ENCODE data around the gene FAM135A. TPM values are rescaled to one million over a fixed set of nuclear protein-coding genes. Genes with fewer than 3 reads are reported as not detected.
A peak's percentile ranks its signal among the peaks of the same experiment; 100 is the strongest.

FAM135A gene
- total and polyA plus RNA-seq, 2 experiments from 2014 or later, result 35.2 to 68.7 TPM

DNA sequence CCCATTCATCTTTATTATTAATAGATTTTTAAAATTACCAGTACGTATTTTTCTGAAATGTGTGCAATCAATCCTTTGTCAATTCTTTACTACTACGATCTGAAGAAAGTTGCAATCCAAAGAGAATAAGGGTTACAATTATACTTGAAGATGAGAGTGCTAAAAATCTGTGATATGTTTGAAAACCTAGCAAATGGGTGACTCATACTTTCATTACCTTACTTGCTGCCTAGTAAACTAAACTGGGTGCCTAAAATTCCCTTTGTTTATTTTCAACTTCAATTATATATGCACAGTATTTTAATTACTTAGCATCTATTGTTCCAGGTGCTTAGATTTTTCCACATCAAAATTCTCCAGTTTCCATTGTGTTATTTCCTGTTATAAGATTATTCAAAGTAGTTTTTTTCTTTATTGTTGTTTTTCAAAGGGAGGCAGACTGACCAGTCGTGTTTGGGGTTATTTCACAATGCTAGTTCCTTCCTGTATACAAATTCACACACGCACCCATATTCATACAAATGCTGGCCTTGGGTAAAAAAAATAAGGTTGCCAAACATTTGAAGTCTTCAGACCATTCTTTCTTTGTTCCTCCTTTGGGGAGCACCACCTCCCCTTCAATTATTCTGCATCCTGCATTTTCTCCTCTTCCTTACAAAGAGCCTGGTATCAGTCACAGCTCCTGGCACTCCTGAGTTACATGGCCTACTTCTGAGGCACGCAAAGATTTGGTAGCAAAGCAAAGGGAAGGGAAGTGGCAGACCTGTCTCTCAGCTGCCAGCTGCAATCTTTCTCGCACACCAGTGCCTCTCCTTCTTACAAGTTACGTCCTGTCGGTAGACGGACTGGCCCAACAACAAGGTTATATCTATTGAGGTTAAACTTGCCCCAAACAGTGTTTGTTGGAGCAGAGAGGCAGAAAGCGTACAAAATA lies 16.2 kb upstream of the FAM135A start:
- H3K27me3 Mint-ChIP-seq (ENCODE audit: insufficient read depth, low read depth, poor library complexity), result peaks cover 2% of the 10 kb centered on the region
- H3K9me2 ChIP-seq (ENCODE audit: insufficient read depth), result no peaks in the 10 kb centered on the region
- TF ChIP-seq EZH2phosphoT487 (IDR thresholded peaks at IDR 0.05; ENCODE audit: unreplicated experiment) (no peak), JUNB (IDR thresholded peaks at IDR 0.05; ENCODE audit: unreplicated experiment) (no peak), POLR2AphosphoS5 (IDR thresholded peaks at IDR 0.05; ENCODE audit: low read depth) (no peak), STAT1 (IDR thresholded peaks at IDR 0.05; ENCODE audit: unreplicated experiment) (no peak), CTCF (conservative IDR thresholded peaks at IDR 0.05; ENCODE audit: low read depth in 2 of 2) (no peak), ZNF331 (CRISPR knock-in tag; IDR thresholded peaks at IDR 0.05; ENCODE audit: low read depth) (no peak), NANOG (IDR thresholded peaks at IDR 0.05; ENCODE audit: borderline replicate concordance) (no peak), REST (IDR thresholded peaks at IDR 0.05; ENCODE audit: unreplicated experiment) (no peak), ZNF114 (CRISPR knock-in tag; IDR thresholded peaks at IDR 0.05) (no peak), ETS1 (IDR thresholded peaks at IDR 0.05) (no peak)
- TF ChIP-seq, protein P1, sequence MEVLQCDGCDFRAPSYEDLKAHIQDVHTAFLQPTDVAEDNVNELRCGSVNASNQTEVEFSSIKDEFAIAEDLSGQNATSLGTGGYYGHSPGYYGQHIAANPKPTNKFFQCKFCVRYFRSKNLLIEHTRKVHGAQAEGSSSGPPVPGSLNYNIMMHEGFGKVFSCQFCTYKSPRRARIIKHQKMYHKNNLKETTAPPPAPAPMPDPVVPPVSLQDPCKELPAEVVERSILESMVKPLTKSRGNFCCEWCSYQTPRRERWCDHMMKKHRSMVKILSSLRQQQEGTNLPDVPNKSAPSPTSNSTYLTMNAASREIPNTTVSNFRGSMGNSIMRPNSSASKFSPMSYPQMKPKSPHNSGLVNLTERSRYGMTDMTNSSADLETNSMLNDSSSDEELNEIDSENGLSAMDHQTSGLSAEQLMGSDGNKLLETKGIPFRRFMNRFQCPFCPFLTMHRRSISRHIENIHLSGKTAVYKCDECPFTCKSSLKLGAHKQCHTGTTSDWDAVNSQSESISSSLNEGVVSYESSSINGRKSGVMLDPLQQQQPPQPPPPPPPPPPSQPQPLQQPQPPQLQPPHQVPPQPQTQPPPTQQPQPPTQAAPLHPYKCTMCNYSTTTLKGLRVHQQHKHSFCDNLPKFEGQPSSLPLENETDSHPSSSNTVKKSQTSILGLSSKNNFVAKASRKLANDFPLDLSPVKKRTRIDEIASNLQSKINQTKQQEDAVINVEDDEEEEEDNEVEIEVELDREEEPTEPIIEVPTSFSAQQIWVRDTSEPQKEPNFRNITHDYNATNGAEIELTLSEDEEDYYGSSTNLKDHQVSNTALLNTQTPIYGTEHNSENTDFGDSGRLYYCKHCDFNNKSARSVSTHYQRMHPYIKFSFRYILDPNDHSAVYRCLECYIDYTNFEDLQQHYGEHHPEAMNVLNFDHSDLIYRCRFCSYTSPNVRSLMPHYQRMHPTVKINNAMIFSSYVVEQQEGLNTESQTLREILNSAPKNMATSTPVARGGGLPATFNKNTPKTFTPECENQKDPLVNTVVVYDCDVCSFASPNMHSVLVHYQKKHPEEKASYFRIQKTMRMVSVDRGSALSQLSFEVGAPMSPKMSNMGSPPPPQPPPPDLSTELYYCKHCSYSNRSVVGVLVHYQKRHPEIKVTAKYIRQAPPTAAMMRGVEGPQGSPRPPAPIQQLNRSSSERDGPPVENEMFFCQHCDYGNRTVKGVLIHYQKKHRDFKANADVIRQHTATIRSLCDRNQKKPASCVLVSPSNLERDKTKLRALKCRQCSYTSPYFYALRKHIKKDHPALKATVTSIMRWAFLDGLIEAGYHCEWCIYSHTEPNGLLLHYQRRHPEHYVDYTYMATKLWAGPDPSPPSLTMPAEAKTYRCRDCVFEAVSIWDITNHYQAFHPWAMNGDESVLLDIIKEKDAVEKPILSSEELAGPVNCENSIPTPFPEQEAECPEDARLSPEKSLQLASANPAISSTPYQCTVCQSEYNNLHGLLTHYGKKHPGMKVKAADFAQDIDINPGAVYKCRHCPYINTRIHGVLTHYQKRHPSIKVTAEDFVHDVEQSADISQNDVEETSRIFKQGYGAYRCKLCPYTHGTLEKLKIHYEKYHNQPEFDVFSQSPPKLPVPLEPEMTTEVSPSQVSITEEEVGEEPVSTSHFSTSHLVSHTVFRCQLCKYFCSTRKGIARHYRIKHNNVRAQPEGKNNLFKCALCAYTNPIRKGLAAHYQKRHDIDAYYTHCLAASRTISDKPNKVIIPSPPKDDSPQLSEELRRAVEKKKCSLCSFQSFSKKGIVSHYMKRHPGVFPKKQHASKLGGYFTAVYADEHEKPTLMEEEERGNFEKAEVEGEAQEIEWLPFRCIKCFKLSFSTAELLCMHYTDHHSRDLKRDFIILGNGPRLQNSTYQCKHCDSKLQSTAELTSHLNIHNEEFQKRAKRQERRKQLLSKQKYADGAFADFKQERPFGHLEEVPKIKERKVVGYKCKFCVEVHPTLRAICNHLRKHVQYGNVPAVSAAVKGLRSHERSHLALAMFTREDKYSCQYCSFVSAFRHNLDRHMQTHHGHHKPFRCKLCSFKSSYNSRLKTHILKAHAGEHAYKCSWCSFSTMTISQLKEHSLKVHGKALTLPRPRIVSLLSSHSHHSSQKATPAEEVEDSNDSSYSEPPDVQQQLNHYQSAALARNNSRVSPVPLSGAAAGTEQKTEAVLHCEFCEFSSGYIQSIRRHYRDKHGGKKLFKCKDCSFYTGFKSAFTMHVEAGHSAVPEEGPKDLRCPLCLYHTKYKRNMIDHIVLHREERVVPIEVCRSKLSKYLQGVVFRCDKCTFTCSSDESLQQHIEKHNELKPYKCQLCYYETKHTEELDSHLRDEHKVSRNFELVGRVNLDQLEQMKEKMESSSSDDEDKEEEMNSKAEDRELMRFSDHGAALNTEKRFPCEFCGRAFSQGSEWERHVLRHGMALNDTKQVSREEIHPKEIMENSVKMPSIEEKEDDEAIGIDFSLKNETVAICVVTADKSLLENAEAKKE (CRISPR knock-in tag; IDR thresholded peaks at IDR 0.05), result no peak

More for the DNA sequence above, 16.2 kb upstream of the FAM135A start:
- Histone ChIP-seq H3K36me3 (ENCODE audit: insufficient read depth) (no peaks in the 10 kb centered on the region), H3K79me2 (replicated peaks; ENCODE audit: insufficient read depth) (no peaks in the 10 kb centered on the region), H3K4me1 (ENCODE audit: insufficient read depth) (peaks cover 6% of the 10 kb centered on the region; the same call in 1 of the 2 replicates), H3K4me2 (no peak overlapping the region), H3K27me3 (ENCODE audit: insufficient read depth) (no peaks in the 10 kb centered on the region), H4K20me1 (replicated peaks; ENCODE audit: insufficient read depth) (no peaks in the 10 kb centered on the region), H3K27ac (ENCODE audit: low read depth) (no peak overlapping the region), H2AFZ (peak overlapping the region; percentile 60; the same call in 1 of the 2 replicates), H3K4me3 (no peak overlapping the region), H3F3A (replicated peaks; ENCODE audit: low read depth) (no peaks in the 10 kb centered on the region)
- ATAC-seq (peak; percentile 42; the same call in 1 of the 3 replicates), DNase-seq (ENCODE audit: low spot score) (no peak)
- no peaks in the 10 kb centered on the region for H3K36me3 Mint-ChIP-seq (ENCODE audit: low read depth)
- no peaks in the 10 kb centered on the region for H3K9me3 Mint-ChIP-seq
- peaks cover 16% of the 10 kb centered on the region for H3K4me1 Mint-ChIP-seq
- H3K27ac Mint-ChIP-seq, result peak overlapping the region; percentile 52
- no peak overlapping the region for H3K4me3 Mint-ChIP-seq
